T-helper 17 cell (primary cell): ENCODE results near the gene ZDHHC13. TPM values are rescaled to one million over a fixed set of nuclear protein-coding genes. Genes with fewer than 3 reads are reported as not detected.

Experiments used
- ATAC-seq: fragments of 150-1000 bp; cut with Tn5 transposase; 2 replicates; pipeline ENCODE4 v1.10.0; 2021; ENCODE audit warnings: mild to moderate bottlenecking, moderate library complexity
- DNase-seq, 3 donors: peaks; one replicate each; pipeline versions ENCODE4 v3.0.0 to v3.0.0-alpha.2; 2020 to 2021
- H3K9me3 ChIP-seq: one replicate; pipeline ENCODE4 v1.7.0; 2013; ENCODE audit warnings: low read length, mild to moderate bottlenecking; ENCODE audit not compliant: control insufficient read depth, poor library complexity, severe bottlenecking
- H3K27ac Mint-ChIP-seq: one replicate; pipeline ENCODE4 v1.8.0; 2022; ENCODE audit warnings: mild to moderate bottlenecking, moderate library complexity, mixed read lengths
- H3K27me3 Mint-ChIP-seq: one replicate; pipeline ENCODE4 v1.8.0; 2022; ENCODE audit warnings: mixed read lengths
- H3K36me3 Mint-ChIP-seq: one replicate; pipeline ENCODE4 v1.8.0; 2022; ENCODE audit warnings: low read depth, mixed read lengths
- H3K4me1 Mint-ChIP-seq: one replicate; pipeline ENCODE4 v1.8.0; 2022; ENCODE audit warnings: mild to moderate bottlenecking, mixed read lengths
- H3K4me3 Mint-ChIP-seq: one replicate; pipeline ENCODE4 v1.8.0; 2022; ENCODE audit warnings: mild to moderate bottlenecking, moderate library complexity, mixed read lengths
- total RNA-seq, 4 donors: library from RNA in 2 of 4; stranded (reverse) in 2 of 4; gene quantifications; one replicate each; pipeline ENCODE4 v1.2.3 and lab custom pipeline; 2022 to 2026

The ZDHHC13 gene
- total RNA-seq, 2 donors from 2014 or later, result 7.3 to 13.3 TPM

- no peak overlapping the region for H3K27ac Mint-ChIP-seq
- H3K4me1 Mint-ChIP-seq, result peaks cover 2% of the 10 kb centered on the region
- peaks cover 36% of the 10 kb centered on the region for H3K27me3 Mint-ChIP-seq
- H3K36me3 Mint-ChIP-seq, result no peaks in the 10 kb centered on the region
- H3K9me3 ChIP-seq, result peaks cover 3% of the 10 kb centered on the region
- no peak for ATAC-seq
- DNase-seq, result no peak
- H3K4me3 Mint-ChIP-seq, result no peak overlapping the region
Measured at GRCh38 chr11:19087658-19088057, 29.3 kb upstream of the ZDHHC13 start.

- Mint-ChIP-seq H3K4me1 (peaks cover 2% of the 10 kb centered on the region), H3K4me3 (no peak overlapping the region), H3K36me3 (no peaks in the 10 kb centered on the region), H3K27me3 (peaks cover 45% of the 10 kb centered on the region), H3K27ac (no peak overlapping the region)
- DNase-seq (no peak), ATAC-seq (no peak)
- peaks cover 3% of the 10 kb centered on the region for H3K9me3 ChIP-seq
Measured at GRCh38 chr11:19088791-19089190, 28.2 kb upstream of the ZDHHC13 start.

GRCh38 chr11:19089421-19089820, 27.5 kb upstream of the ZDHHC13 start:
- peaks cover under 1% of the 10 kb centered on the region for H3K4me1 Mint-ChIP-seq
- DNase-seq, result no peak
- peaks cover 45% of the 10 kb centered on the region for H3K27me3 Mint-ChIP-seq
- ATAC-seq, result no peak
- H3K36me3 Mint-ChIP-seq, result no peaks in the 10 kb centered on the region
- no peak overlapping the region for H3K4me3 Mint-ChIP-seq
- no peak overlapping the region for H3K27ac Mint-ChIP-seq
- H3K9me3 ChIP-seq, result peaks cover 3% of the 10 kb centered on the region

GRCh38 chr11:19091366-19091765, 25.6 kb upstream of the ZDHHC13 start:
- DNase-seq (no peak), ATAC-seq (no peak)
- no peaks in the 10 kb centered on the region for H3K4me1 Mint-ChIP-seq
- H3K9me3 ChIP-seq, result peaks cover 3% of the 10 kb centered on the region
- H3K4me3 Mint-ChIP-seq, result no peak overlapping the region
- H3K27ac Mint-ChIP-seq, result no peak overlapping the region
- H3K27me3 Mint-ChIP-seq, result peaks cover 52% of the 10 kb centered on the region
- H3K36me3 Mint-ChIP-seq, result no peaks in the 10 kb centered on the region

- Mint-ChIP-seq H3K27ac (no peak overlapping the region), H3K27me3 (peaks cover 52% of the 10 kb centered on the region), H3K36me3 (no peaks in the 10 kb centered on the region), H3K4me3 (no peak overlapping the region), H3K4me1 (no peaks in the 10 kb centered on the region)
- no peak for DNase-seq
- peaks cover 3% of the 10 kb centered on the region for H3K9me3 ChIP-seq
- no peak for ATAC-seq
Measured at GRCh38 chr11:19092342-19092741, 24.6 kb upstream of the ZDHHC13 start.

- H3K27me3 Mint-ChIP-seq, result peaks cover 52% of the 10 kb centered on the region
- H3K4me1 Mint-ChIP-seq, result no peaks in the 10 kb centered on the region
- H3K36me3 Mint-ChIP-seq, result no peaks in the 10 kb centered on the region
- ATAC-seq (no peak), DNase-seq (no peak)
- peaks cover 3% of the 10 kb centered on the region for H3K9me3 ChIP-seq
- no peak overlapping the region for H3K27ac Mint-ChIP-seq
- H3K4me3 Mint-ChIP-seq, result no peak overlapping the region
Measured at GRCh38 chr11:19092850-19093249, 24.1 kb upstream of the ZDHHC13 start.

GRCh38 chr11:19093976-19094375, 23.0 kb upstream of the ZDHHC13 start:
- Mint-ChIP-seq H3K27ac (no peak overlapping the region), H3K4me1 (no peaks in the 10 kb centered on the region), H3K36me3 (no peaks in the 10 kb centered on the region), H3K27me3 (peaks cover 48% of the 10 kb centered on the region), H3K4me3 (no peak overlapping the region)
- DNase-seq (no peak), ATAC-seq (no peak)
- H3K9me3 ChIP-seq, result peaks cover 3% of the 10 kb centered on the region

- no peaks in the 10 kb centered on the region for H3K36me3 Mint-ChIP-seq
- ATAC-seq, result no peak
- DNase-seq, result no peak
- no peak overlapping the region for H3K27ac Mint-ChIP-seq
- no peaks in the 10 kb centered on the region for H3K4me1 Mint-ChIP-seq
- H3K27me3 Mint-ChIP-seq, result peaks cover 42% of the 10 kb centered on the region
- H3K4me3 Mint-ChIP-seq, result no peak overlapping the region
- peaks cover 3% of the 10 kb centered on the region for H3K9me3 ChIP-seq
Measured at GRCh38 chr11:19094859-19095258, 22.1 kb upstream of the ZDHHC13 start.

GRCh38 chr11:19099093-19099492, 17.9 kb upstream of the ZDHHC13 start:
- H3K27ac Mint-ChIP-seq, result no peak overlapping the region
- no peaks in the 10 kb centered on the region for H3K4me1 Mint-ChIP-seq
- H3K36me3 Mint-ChIP-seq, result no peaks in the 10 kb centered on the region
- H3K27me3 Mint-ChIP-seq, result peaks cover 25% of the 10 kb centered on the region
- ATAC-seq, result no peak
- DNase-seq, result no peak
- no peak overlapping the region for H3K4me3 Mint-ChIP-seq
- no peaks in the 10 kb centered on the region for H3K9me3 ChIP-seq

GRCh38 chr11:19100885-19101284, 16.1 kb upstream of the ZDHHC13 start:
- Mint-ChIP-seq H3K4me1 (no peaks in the 10 kb centered on the region), H3K27me3 (peaks cover 23% of the 10 kb centered on the region), H3K4me3 (no peak overlapping the region), H3K36me3 (no peaks in the 10 kb centered on the region), H3K27ac (no peak overlapping the region)
- H3K9me3 ChIP-seq, result no peaks in the 10 kb centered on the region
- ATAC-seq (no peak), DNase-seq (no peak)

GRCh38 chr11:19101796-19102520, 15.0 kb upstream of the ZDHHC13 start:
- Mint-ChIP-seq H3K36me3 (peaks cover 2% of the 10 kb centered on the region), H3K4me3 (no peak overlapping the region), H3K27me3 (peaks cover 23% of the 10 kb centered on the region), H3K27ac (no peak overlapping the region), H3K4me1 (no peaks in the 10 kb centered on the region)
- ATAC-seq (no peak), DNase-seq (no peak)
- H3K9me3 ChIP-seq, result no peaks in the 10 kb centered on the region

- DNase-seq (no peak), ATAC-seq (no peak)
- Mint-ChIP-seq H3K27ac (no peak overlapping the region), H3K4me3 (no peak overlapping the region), H3K4me1 (no peaks in the 10 kb centered on the region), H3K36me3 (peaks cover 3% of the 10 kb centered on the region), H3K27me3 (peaks cover 25% of the 10 kb centered on the region)
- H3K9me3 ChIP-seq, result no peaks in the 10 kb centered on the region
Measured at GRCh38 chr11:19102521-19102900, 14.5 kb upstream of the ZDHHC13 start.

- H3K4me3 Mint-ChIP-seq, result no peak overlapping the region
- no peaks in the 10 kb centered on the region for H3K9me3 ChIP-seq
- no peak overlapping the region for H3K27ac Mint-ChIP-seq
- ATAC-seq (no peak), DNase-seq (no peak)
- H3K4me1 Mint-ChIP-seq, result no peaks in the 10 kb centered on the region
- H3K27me3 Mint-ChIP-seq, result peaks cover 33% of the 10 kb centered on the region
- H3K36me3 Mint-ChIP-seq, result peaks cover 3% of the 10 kb centered on the region
Measured at GRCh38 chr11:19105011-19105410, 12.0 kb upstream of the ZDHHC13 start.

- Mint-ChIP-seq H3K4me3 (no peak overlapping the region), H3K27me3 (peaks cover 46% of the 10 kb centered on the region), H3K27ac (no peak overlapping the region), H3K36me3 (peaks cover 3% of the 10 kb centered on the region), H3K4me1 (no peaks in the 10 kb centered on the region)
- DNase-seq (no peak), ATAC-seq (no peak)
- H3K9me3 ChIP-seq, result no peaks in the 10 kb centered on the region
Measured at GRCh38 chr11:19107125-19107524, 9.8 kb upstream of the ZDHHC13 start.
